ENCODE measurements around the gene RTEL1.

DNA sequence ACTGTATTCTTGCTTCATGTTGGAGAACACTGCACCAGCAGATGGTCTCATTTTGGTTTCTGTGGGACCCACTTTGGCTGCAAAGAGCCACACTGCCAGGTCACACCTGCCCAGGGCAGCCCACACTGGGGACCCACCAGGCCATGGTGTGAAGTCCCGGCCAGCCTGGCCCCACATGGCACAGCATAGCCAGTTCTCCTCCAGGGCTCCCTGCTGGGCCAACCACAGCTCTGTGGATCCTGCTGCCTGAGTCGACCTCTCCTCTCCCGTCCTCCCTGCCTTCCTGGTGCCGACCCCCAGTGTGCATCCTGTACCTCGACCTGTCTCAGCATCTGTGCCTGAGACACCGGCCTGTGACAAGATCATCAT is 46.6 kb downstream of the RTEL1 start:
- no peak for TF ChIP-seq POLR2AphosphoS5 (IDR thresholded peaks at IDR 0.05; ENCODE audit: insufficient read depth in 1 of 2, low read depth in 1 of 2)
- TF ChIP-seq, protein P1, sequence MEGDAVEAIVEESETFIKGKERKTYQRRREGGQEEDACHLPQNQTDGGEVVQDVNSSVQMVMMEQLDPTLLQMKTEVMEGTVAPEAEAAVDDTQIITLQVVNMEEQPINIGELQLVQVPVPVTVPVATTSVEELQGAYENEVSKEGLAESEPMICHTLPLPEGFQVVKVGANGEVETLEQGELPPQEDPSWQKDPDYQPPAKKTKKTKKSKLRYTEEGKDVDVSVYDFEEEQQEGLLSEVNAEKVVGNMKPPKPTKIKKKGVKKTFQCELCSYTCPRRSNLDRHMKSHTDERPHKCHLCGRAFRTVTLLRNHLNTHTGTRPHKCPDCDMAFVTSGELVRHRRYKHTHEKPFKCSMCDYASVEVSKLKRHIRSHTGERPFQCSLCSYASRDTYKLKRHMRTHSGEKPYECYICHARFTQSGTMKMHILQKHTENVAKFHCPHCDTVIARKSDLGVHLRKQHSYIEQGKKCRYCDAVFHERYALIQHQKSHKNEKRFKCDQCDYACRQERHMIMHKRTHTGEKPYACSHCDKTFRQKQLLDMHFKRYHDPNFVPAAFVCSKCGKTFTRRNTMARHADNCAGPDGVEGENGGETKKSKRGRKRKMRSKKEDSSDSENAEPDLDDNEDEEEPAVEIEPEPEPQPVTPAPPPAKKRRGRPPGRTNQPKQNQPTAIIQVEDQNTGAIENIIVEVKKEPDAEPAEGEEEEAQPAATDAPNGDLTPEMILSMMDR (IDR thresholded peaks at IDR 0.05), result no peak
